GM12875 (cell line): ENCODE measurements around the gene DEDD2.

Experiments
- H3K4me3 ChIP-seq: one replicate; pipeline ENCODE4 v1.5.1; 2011; ENCODE audit warnings: low read depth, low read length, control low read depth
- CTCF ChIP-seq: IDR thresholded peaks from 2 replicates; pipeline ENCODE4 v1.5.1; 2011; ENCODE audit warnings: low read depth, mild to moderate bottlenecking, control low read depth, inconsistent platforms, low read length, moderate library complexity, borderline replicate concordance; ENCODE audit not compliant: insufficient read depth

Gene DEDD2

GRCh38 chr19:42250183-42250665 is 32.7 kb upstream of the DEDD2 start:
- H3K4me3 ChIP-seq, result no peak overlapping the region
- TF ChIP-seq CTCF, result no peak

GRCh38 chr19:42249769-42250168 is 32.3 kb upstream of the DEDD2 start:
- no peak overlapping the region for H3K4me3 ChIP-seq
- no peak for TF ChIP-seq CTCF

- no peak for TF ChIP-seq CTCF
- no peak overlapping the region for H3K4me3 ChIP-seq
Observed at GRCh38 chr19:42249149-42249750, 31.8 kb upstream of the DEDD2 start.

- TF ChIP-seq CTCF, result no peak
- no peak overlapping the region for H3K4me3 ChIP-seq
Observed at GRCh38 chr19:42248270-42249148, 31.0 kb upstream of the DEDD2 start.

GRCh38 chr19:42247640-42248199 is 30.2 kb upstream of the DEDD2 start:
- H3K4me3 ChIP-seq, result no peak overlapping the region
- no peak for TF ChIP-seq CTCF

- no peak overlapping the region for H3K4me3 ChIP-seq
- TF ChIP-seq CTCF, result no peak
Observed at GRCh38 chr19:42246922-42247639, 29.6 kb upstream of the DEDD2 start.
